Middle frontal gyrus (tissue), 1 donor: Measurements from ENCODE around the gene CCDC152.

Experiments used
- DNase-seq: peaks from one replicate; pipeline ENCODE4 v3.0.0-alpha.2; 2015; ENCODE audit warnings: low spot score; ENCODE audit errors: extremely low spot score

Gene CCDC152

GRCh38 chr5:42779083-42779482 is 22.5 kb downstream of the CCDC152 start:
- no peak for DNase-seq

GRCh38 chr5:42781584-42781983 is 25.0 kb downstream of the CCDC152 start:
- DNase-seq = no peak

- no peak for DNase-seq
Measured at GRCh38 chr5:42784132-42784531, 27.5 kb downstream of the CCDC152 start.

GRCh38 chr5:42785756-42786155 is 29.1 kb downstream of the CCDC152 start:
- DNase-seq = no peak

GRCh38 chr5:42787073-42787472 is 30.5 kb downstream of the CCDC152 start:
- DNase-seq = no peak

GRCh38 chr5:42787845-42788244 is 31.2 kb downstream of the CCDC152 start:
- DNase-seq = no peak

GRCh38 chr5:42791151-42791550 is 34.5 kb downstream of the CCDC152 start:
- no peak for DNase-seq

GRCh38 chr5:42798284-42799240 is 41.9 kb downstream of the CCDC152 start:
- DNase-seq = no peak

- no peak for DNase-seq
Measured at GRCh38 chr5:42799241-42799608, 42.6 kb downstream of the CCDC152 start.

- DNase-seq = no peak
Measured at GRCh38 chr5:42799668-42800114, 43.1 kb downstream of the CCDC152 start.

- no peak for DNase-seq
Measured at GRCh38 chr5:42800748-42801330, 44.2 kb downstream of the CCDC152 start.

GRCh38 chr5:42801516-42802166 is 45.0 kb downstream of the CCDC152 start:
- DNase-seq = no peak

GRCh38 chr5:42804717-42805339 is 48.2 kb downstream of the CCDC152 start:
- no peak for DNase-seq

GRCh38 chr5:42806004-42806700 is 49.5 kb downstream of the CCDC152 start:
- DNase-seq = no peak

GRCh38 chr5:42806701-42807262 is 50.2 kb downstream of the CCDC152 start:
- DNase-seq = no peak

- DNase-seq = no peak
Measured at GRCh38 chr5:42807722-42808447, 51.3 kb downstream of the CCDC152 start.

GRCh38 chr5:42808888-42809611 is 52.4 kb downstream of the CCDC152 start:
- DNase-seq = no peak

GRCh38 chr5:42810834-42811590 is 54.4 kb downstream of the CCDC152 start:
- DNase-seq = no peak
